ENCODE data around the gene TREML2.
"Not testable (repeated sequence)": the region's sequence is repeated elsewhere in the genome, so short reads cannot be mapped to it uniquely, and the experiment has no call there.

Gene TREML2, protein sequence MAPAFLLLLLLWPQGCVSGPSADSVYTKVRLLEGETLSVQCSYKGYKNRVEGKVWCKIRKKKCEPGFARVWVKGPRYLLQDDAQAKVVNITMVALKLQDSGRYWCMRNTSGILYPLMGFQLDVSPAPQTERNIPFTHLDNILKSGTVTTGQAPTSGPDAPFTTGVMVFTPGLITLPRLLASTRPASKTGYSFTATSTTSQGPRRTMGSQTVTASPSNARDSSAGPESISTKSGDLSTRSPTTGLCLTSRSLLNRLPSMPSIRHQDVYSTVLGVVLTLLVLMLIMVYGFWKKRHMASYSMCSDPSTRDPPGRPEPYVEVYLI

DNA sequence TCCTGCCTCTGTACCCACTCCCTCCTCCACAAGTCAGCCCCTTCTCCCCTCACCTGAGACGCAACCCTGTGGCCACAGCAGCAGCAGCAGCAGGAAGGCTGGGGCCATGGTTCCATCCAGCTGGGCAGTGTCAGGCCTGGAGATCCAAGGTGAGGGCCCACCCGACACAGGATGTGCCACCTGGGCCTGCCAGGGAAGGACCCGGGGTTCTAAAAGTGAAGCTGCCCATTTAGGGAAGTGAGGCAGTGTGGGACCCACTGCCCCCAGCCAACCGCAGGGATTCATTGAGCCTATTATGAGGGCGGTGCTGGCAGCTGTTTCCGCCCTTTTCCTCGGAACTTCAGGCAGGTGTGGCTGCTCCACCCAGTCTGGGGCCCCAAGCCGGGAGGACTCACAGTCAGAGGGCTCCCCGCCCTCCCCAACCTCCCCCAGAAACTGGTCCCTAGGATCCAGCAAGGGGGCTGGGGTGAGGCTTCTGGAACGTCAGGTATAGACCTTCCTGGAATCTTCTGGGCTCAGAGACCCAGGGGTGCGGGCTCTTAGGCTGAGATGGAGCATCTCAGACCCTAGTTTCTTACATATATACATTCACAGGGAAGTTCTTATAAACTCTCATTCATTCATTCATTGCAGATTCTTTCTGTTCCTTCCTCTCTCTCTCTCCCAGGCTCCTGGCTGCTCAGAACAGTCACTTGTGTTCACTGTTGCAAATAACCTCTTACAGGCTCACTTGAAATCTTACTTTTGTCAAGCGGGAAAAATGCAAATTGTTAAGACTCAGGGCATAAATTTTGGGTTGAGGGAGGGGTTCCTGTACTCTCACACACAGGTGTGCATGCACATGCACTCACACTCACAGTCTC lies at the start of gene TREML2:
TSS of gene TREML2 (minus strand) at position 249 of the 863 bp plus-strand sequence. CDS start at position 108, 141 bp downstream.
- DNase-seq, result peak; percentile 56 to 58

DNA sequence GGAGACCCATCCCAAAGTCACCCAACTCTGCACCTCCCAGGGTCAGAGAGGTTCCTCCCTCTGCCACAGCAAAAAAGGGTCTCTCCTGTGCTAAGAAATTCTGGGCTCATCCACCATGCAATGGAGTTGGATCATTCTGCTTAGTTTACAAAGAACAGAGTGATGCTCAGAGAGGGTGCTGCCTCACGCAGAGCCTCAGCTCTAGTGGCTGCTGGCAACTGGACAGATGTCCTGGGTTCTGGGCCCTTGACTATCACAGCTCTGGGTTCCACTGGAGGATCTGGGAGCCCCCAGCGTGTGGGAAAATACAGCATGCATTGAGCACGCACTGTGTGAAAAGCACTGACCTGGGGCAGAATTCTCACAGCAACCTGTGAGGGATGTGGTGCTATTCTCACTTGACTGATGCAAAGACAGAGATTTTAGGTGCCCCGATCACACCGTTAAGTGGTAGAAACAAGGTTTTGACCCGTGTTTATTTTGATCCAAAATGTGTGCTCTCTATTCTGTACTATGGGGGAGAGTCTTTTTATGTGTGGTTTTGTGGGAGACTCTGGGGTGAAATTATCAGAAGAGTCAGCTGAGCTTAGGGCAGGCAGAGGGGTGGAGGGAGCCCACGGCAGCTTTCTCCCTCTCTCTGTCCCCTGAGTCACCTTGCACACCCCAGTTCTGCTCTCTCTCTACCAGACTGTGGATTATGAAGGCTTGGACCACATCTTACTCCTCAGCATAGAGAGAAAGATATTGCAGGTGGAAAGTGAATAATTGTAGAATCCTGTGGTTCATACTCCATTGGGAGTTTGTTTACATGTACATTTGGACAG lies 47.1 kb upstream of the TREML2 start:
- no peak for DNase-seq

DNA sequence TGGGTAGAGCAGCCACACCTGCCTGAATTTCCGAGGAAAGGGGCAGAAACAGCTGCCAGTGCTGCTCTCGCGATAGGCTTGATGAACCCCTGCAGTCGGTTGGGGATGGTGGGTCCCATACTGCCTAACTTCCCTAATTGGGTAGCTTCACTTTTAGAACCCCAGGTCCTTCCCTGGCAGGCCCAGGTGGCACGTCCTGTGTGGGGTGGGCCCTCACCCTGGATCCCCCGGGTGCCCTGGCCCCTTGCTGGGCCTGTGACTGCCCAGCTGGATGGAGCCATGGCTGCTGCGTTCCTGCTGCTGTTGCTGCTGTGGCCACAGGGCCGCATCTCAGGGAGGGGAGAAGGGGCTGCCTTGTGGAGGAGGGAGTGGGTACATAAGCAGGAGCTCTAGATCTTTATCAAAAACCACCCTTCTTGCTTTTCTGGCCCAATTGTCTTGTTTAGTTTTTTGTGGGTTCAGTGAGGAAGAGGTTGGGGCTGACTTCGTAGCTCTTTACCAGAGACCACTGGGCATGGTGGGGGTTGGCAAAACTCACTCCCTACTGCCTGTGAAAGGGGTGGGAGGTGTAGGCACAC lies 46.4 kb upstream of the TREML2 start:
- DNase-seq, result no peak

DNA sequence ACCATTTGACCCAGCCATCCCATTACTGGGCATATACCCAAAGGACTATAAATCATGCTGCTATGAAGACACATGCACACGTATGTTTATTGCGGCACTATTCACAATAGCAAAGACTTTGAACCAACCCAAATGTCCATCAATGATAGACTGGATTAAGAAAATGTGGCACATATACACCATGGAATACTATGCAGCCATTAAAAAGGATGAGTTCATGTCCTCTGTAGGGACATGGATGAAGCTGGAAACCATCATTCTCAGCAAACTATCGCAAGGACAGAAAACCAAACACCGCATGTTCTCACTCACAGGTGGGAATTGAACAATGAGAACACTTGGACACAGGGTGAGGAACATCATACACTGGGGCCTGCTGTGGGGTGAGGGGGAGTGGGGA lies 45.6 kb upstream of the TREML2 start:
- not testable (repeated sequence) for DNase-seq

DNA sequence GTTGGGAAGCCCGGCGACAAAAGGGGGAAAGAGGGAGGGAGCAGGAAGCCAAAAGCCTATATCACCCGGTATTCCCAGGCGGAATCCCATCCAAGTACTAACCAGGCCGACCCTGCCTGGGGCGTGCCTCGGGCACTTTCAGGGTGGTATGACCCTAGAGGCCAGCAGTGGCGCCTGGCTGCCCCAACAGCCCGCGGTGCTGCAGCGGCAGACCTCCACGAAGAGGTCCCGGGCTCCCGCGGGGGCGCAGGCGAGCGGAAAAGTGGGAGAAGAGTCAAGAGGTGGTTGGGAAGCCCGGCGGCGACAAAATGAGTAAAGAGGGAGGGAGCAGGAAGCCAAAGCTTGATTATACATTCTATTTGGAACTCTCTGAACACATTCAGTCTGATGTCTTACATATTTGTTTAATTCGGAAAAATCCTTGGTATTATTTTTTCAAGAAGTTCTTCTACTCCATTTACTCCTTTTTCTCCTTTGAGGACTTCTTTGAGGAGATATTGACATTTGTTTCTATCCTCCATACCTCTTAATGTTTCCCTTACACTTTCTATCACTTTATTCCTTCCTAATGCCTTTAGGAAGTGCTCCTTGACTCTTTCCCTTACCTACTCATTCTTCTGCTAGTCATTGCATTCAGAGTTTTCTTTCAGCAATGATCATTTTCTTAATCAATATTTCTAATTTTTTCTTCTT lies 38.7 kb upstream of the TREML2 start:
- DNase-seq, result no peak

DNA sequence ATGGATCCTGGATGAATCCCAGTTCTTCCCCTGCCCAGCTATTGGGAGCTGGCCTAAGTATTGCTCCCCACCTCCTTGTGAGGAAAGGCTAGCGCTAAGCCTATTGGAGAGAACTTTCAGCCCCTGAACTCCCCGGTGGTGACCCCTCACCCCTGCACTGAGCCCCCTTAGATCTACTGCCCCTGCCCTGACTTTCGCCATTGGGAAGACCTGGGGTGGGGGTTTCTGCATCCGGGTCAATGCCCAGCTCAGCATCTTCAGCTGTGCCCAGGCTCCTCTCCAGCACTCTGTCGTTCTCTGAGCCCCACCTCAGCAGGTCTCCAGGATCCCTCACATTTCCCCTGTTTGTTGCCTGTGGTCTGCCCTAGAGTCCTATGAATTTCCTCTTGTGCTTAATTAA lies 36.2 kb upstream of the TREML2 start:
- no peak for DNase-seq

DNA sequence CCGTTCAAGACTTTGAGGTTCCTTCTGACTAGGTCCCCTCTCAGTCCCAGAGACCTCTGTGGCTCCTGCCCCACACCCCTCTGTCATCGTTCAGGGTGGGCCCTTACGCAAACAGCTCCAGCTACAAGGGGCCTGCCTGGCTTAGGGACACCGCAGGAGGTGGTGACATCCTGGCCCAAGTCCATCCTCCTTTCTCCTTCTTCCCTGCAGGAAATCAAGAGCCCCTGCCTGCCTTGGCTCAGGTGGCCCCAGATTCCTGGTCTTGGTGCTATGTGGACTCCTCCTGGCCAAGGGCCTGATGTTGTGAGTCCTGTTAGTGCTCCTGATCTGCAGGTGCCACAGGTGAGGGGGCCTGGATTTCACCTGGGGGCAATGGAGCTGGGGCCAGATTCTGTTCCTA lies 35.3 kb upstream of the TREML2 start:
- no peak for DNase-seq

DNA sequence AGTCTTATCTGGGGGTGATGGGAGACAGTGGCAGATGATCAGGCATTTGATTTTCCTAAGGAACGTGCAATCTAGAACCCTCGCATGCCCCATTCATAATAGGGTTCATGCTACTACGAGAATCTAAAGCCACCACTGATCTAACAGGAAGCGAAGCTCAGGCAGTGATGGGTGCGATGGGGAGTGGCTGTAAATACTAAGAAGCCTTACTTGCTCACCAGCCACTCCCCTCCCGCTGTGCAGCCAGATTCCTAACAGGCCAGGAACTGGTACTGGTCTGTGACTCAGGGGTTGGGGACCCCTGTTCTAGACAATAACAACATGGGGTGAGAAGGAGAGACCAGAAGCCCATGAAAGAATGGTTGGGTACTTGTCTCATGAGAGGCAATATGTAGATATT lies 31.7 kb upstream of the TREML2 start:
- DNase-seq, result no peak

DNA sequence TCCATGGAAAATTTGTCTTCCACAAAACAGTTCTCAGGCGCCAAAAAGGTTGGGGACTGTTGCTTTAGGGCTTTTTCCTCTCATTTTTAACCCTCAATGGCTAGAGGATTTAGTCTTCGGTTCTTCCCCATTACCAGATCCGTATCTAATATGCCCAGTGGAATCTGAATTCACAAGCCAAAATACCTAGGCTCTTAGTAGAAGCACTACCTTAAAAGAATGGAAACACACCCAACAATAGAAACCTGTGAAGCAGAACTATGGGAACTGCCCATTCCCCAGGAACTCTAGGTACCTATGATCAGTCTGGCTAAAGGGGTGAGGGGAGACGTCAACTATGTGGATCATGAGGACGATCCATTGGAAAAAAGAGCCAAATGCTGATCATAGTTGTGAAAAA lies 30.3 kb upstream of the TREML2 start:
- DNase-seq, result no peak

DNA sequence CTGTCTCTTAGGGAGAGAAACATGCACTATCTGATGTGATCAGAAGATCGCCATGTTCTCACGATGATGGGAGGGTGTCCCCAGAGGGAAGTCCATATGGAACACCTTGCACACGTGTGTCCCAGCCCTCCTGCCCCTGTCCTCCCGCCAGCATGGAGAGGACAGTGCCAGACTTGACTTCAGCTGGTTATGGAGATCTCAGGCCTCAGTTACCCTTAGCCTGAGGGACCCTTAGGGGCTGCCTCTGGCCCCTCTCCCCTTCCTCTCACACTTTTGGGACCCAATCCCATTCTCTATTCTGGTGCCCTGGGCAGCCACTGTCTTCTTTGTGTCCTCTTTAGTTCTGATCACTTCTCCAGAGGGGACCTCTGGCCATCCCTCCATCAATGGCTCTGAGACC lies 28.8 kb upstream of the TREML2 start:
- no peak for DNase-seq

DNA sequence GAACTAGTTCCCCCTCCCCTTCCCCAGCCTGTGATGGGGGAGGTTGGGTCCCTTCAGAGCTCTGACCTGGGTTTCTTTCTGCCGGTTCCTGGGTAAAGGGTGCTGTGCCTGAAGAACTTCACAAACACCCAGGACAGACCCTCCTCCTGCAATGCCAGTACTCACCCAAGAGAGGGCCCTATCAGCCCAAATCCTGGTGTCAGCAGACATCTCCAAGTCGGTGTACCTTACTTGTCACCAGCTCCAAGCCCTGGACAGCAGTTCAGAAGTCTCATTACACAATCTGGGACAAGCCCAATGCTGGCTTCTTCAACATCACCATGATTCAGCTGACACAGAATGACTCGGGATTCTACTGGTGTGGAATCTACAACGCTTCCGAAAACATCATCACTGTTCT lies 27.7 kb upstream of the TREML2 start:
- DNase-seq, result no peak

DNA sequence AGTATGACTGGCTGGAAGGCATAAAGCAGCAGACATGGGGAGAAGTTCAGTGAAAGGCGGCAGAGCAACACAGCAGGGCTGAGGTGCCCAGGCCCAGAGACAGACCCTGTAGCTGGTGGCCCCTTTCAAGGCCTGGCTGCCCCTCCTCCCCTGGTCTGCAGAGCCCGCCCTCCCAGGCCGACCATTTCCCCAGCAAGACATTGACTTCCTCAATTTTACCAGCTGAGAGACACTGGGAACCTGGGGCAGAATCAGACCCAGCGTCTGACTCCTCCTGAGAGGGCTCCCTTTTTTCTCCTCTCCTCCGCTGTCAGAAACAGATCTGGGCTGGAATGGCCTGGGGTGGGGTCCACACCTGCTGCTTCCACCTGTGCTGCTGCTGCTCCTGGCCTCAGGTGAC lies 27.1 kb upstream of the TREML2 start, which contains the start of gene TREML4:
TSS of gene TREML4 (plus strand) at position 254 of the 400 bp plus-strand sequence. CDS start at position 333, 79 bp downstream.
- DNase-seq, result no peak

DNA sequence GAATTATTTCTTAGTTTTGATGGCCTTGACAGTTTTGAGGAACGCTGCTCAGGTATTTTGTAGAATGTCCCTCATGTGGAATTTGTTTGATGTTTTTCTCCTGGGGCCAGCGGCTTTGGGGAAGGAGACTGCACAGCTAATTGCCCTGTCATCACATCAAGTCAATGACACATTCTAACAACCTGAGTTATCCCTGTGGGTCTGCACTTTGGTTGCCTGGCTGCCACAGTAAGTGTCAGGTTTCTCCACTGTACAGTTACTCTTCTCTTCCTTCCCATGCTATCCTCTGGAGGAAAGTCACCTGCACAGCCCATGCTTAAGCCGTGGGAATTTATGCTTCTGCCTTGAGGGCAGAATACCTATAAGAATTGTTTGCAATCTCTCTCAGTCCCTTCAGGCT lies 25.8 kb upstream of the TREML2 start:
- no peak for DNase-seq

DNA sequence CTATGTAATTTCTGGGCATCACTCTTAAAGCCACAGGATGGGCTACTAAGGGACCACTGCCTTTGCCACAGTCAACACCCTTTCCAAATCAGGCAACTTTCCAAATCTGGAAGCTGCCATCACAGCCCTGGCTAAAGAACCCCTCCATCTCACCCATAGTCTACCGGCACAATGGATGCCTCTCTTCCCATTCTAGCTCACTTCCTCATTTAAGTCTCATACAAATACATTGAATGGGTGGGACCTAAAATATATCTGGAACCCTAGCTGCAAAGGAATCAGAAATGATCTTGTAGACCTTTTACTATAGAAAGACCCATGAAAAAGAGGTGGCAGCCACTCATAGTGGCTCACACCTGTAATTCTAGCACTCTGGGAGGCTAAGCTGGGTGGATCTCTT lies 23.9 kb upstream of the TREML2 start:
- no peak for DNase-seq

DNA sequence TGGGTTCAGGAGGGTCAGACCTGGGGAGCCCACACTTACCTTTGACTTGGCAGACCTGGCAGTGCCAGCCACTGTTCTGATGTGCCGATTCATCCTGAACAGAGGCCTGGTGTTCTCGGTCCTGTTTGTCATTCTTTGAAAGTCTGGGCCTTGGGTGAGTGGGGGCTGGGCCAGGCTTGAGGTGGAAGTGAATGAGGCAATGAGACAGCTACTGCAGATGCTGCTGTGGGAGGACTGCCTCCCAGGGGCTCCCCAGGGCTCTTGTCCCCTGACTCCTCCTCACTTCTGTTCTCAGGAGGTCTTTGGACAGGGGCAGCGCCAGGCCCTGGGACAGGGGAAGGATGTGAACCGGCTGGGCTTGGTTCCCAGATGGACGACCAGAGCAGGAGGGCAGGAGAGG lies 21.6 kb upstream of the TREML2 start:
- no peak for DNase-seq

DNA sequence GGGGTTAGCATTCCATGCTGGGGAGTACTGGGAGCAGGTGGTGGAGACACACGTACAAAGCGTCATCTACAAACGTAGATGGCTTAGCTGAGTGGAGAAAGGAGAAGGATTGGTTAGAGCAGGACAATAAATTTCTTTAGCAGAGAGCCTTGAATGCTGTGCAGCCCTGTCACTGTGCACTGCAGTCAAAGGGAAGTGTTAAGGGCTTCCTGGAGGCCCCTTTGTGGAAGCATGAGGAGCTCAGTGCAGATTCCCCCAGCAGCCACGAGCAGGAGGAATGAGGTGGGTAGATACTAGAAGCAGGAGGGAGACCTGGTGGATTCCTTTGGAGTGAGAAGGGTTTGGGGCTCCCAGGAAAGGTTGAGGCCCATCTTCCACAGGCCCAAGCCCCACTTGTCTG lies 21.1 kb upstream of the TREML2 start:
- DNase-seq, result no peak

DNA sequence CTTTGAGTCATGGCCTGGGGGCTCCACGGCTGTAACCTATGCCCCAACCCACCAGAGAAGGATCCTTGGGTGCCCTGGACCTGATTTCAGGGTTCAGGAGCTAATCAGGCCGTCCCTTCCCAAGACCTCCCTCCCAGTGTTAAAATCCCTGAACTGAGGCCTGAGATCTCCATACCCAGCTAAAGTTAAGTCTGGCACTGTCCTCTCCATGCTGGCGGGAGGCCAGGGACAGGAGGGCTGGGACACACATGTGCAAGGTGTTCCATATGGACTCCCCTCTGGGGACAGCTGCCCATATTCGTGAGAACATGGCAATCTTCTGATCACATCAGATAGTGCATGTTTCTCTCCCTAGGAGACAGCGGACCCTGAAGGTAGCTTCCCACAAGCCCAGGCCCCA lies 15.7 kb upstream of the TREML2 start:
- no peak for DNase-seq

DNA sequence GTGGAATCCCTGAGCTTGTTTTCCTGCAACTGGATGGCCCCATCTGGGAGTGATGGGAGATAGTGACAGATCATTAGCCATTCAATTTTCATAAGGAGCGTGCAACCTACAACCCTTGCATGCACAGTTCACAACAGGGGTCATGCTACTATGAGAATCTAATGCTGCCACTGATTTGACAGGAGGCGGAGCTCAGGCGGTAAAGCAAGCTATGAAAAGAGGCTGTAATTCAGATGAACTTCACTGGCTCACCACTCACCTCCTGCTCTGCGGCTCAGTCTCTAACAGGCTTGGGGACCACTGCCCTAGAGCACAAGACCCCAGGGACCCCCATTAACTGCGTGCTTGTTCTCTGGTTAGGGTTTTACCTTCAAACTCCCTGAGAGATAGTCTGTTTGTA lies 14.8 kb upstream of the TREML2 start:
- no peak for DNase-seq

DNA sequence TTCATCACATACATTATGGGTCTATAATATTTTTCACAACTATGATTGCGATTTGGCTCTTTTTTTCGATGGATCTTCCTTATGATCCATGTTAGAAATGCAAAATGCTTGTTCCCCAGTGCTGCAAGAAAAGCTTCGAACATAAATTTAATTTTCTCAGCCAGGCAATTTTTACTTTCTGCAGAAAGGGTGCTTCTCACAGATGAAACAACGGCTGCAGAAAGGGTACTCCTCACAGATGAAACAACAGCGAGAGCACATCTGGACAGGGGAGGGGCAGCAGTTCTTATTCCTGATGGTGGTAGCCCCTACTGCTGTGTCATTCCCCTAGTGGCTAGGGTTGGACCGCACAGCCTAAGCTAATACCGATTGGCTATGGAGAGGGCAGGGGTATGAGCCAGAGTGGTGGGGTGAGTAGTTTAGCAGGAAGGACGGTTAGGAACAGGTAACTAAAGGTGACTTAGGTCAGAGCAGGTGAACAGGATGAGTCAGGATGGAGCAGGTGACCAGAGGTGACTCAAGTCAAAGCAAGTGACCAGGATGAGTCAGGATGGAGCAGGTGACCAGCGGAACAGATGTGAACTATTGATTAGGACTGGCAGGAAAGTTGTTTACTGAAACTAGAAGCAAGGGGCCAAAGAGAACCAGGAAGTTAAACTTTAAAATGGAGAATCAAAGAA lies 13.8 kb upstream of the TREML2 start:
- no peak for DNase-seq

DNA sequence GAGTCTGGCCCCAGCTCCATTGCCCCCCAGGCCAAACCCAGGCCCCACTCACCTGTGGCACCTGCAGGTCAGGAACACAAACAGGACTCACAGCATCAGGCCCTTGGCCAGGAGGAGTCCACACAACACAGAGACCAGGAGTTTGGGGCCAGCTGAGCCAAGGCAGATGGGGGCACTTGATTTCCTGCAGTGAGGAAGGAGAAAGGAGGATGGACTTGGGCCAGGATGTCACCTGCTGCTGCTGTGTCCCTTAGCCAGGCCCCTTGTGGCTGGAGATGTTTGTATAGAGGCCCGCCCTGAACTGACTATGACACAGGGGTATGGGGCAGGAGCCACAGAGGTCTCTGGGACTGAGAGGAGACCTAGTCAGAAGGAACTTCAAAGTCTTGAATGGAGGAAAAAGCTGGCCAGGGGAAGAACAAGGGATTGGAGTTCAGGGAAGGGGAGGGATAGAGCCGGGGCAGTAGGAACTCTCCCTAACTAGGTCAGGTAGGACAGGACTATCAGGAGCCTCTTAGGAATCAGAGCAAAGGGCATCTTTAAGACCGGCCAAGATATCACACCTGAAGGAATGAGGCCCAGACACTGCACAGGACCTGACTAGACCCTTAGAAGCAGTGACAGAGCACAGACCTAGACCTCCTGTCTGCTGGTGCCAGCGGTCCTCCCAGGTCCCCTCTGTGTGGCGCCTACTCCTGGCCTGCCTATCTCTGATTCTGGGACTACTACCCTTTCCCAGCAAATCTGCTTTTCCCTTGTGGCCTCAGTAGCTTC lies 8.8 kb upstream of the TREML2 start:
- no peak for DNase-seq

All from activated T-cell treated with anti-CD3 and anti-CD28 coated beads, Interleukin-2, amount 50 U/mL, for 48 hours (primary cell).